GM13977 (cell line): ENCODE results near the gene GIT2.

ENCODE experiments used
- DNase-seq: peaks from one replicate; pipeline ENCODE4 v3.0.0; 2012; ENCODE audit warnings: low spot score
- CTCF ChIP-seq: IDR thresholded peaks from 2 replicates; pipeline ENCODE4 v1.5.1; 2012; ENCODE audit warnings: mild to moderate bottlenecking, control low read depth; ENCODE audit not compliant: insufficient read depth; ENCODE audit errors: extremely low read depth, missing control alignments
- in situ Hi-C: fragments of 300-500 bp; cut with MboI; formaldehyde crosslinking; loops from one replicate; pipeline ENCODE4 v1.12.0; 2022; ENCODE audit warnings: low sequenced_read_pairs, low pct_unique_long_range_greater_than_20kb, mixed read lengths, inconsistent platforms; ENCODE audit not compliant: unreplicated experiment

The GIT2 gene

GRCh38 chr12:109912855-109913321, 83.3 kb downstream of the GIT2 start:
- in situ Hi-C loops, result no loop called here
- DNase-seq, result no peak
- no peak for TF ChIP-seq CTCF

GRCh38 chr12:109910969-109911348, 85.2 kb downstream of the GIT2 start:
- in situ Hi-C loops, result no loop called here

DNA sequence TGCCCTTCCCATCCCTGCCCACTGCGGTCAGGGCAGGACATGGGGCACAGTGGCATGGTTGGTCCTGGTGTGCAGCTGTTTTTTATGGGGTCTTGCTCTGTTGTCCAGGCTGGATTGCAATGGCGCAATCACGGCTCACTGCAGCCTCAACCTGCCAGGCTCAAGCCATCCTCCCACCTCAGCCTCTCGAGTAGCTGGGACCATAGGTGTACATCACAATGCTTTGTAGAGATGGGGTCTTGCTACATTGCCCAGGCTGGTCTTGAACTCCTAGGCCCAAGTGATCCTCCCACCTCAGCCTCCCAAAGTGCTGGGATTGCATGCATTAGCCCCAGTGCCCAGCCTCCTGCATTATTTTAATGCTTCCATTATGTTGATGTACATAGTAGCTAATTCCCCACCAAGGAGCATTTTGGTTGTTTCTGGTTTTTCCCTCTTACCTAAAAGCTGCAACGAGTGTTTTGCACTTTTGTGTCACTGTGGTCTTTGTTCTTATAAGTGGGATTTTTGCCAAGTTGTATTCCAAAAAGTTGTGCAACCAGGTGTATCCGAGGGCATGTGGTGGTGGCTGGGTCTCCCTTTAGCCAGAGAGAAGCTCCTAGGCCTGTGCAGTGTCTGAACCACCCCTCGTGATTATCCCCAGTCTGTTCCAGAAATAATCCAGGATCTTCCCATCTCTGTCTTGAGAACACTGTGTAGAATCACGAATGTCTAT, 85.8 kb downstream of the GIT2 start:
- DNase-seq, result no peak
- in situ Hi-C loops, result no loop called here
- TF ChIP-seq CTCF, result no peak

More at GRCh38 chr12:109910969-109911348, 85.2 kb downstream of the GIT2 start:
- no peak for DNase-seq
- TF ChIP-seq CTCF, result peak; percentile 46

DNA sequence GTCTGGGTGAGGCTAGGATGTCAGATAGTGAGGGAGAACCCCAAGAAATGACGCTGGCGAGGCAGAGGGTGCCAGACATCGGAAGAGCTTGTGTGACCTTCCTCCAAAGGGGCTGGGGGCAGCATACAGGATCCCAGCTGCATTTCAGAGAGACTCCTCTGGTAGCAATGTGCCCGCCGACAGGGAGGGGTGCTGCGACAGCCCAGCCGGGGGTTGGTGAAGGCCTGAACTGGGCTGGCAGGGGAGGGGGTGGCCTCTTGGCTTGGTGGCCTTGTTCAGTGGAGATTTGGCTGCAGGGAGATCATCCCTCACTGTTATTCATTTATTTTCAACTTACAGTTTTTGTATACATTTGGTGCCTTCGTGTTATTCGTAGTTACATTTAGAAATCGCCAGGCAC, 90.9 kb downstream of the GIT2 start:
- no peak for DNase-seq
- no peak for TF ChIP-seq CTCF
- in situ Hi-C loops, result no loop called here

- no peak for DNase-seq
- in situ Hi-C loops, result no loop called here
- TF ChIP-seq CTCF, result no peak
These were observed 93.2 kb downstream of the GIT2 start for GRCh38 chr12:109902891-109903418.

GRCh38 chr12:109900752-109901580, 95.2 kb downstream of the GIT2 start:
- no peak for TF ChIP-seq CTCF
- DNase-seq, result peak; percentile 60
- in situ Hi-C loops, result no loop called here
